T-cell (primary cell): ENCODE measurements around the gene LUZP1. TPM values are rescaled to one million over a fixed set of nuclear protein-coding genes. Genes with fewer than 3 reads are reported as not detected.
"Not testable (repeated sequence)": the region's sequence is repeated elsewhere in the genome, so short reads cannot be mapped to it uniquely, and the experiment has no call there.

ENCODE experiments used
- ATAC-seq, 4 experiments: fragments of 200-7000 bp in 3 of 4; fragments of 150-1000 bp in 1 of 4; cut with Tn5 transposase; replicated peaks in 1 of 4; 1 replicate in 3 of 4; 2 replicates in 1 of 4; pipeline ENCODE4 v1.10.0; 2021; ENCODE audit warnings: moderate library complexity in 3 of 4, mild to moderate bottlenecking in 2 of 4, moderate number of reproducible peaks in 1 of 4
- CTCF ChIA-PET, 2 donors: fragments of 300-600 bp; sonication (Branson Sonifier 250); formaldehyde crosslinking; loops; one replicate each; lab custom pipeline; 2022; ENCODE audit warnings: antibody characterized with exemption in 2 of 2; lab: Charles Lee
- POLR2A ChIA-PET, 2 donors: fragments of 300-600 bp; sonication (Branson Sonifier 250); formaldehyde crosslinking; loops; one replicate each; lab custom pipeline; 2022; ENCODE audit warnings: antibody characterized with exemption in 2 of 2; lab: Charles Lee
- DNase-seq, 35 experiments: peaks; one replicate each; pipeline versions ENCODE4 v3.0.0 to v3.0.0-alpha.2; 2013 to 2023
- H3K27ac ChIP-seq: one replicate; pipeline ENCODE4 v1.5.1; 2013; ENCODE audit warnings: low read length
- H3K27me3 ChIP-seq, 2 experiments: replicated peaks in 1 of 2; 1 replicate in 1 of 2; 2 replicates in 1 of 2; pipeline versions ENCODE4 v1.6.1 to v1.7.0; 2013; ENCODE audit warnings: low read length in 1 of 2, mixed read lengths in 1 of 2; ENCODE audit not compliant: control insufficient read depth in 2 of 2, insufficient read depth in 2 of 2; ENCODE audit errors: extremely low read depth in 1 of 2
- H3K36me3 ChIP-seq, 2 donors: 1 replicate in 1 of 2; 2 replicates in 1 of 2; pipeline versions ENCODE4 v1.6.1 to v1.7.0; 2013; ENCODE audit warnings: low read length in 1 of 2; ENCODE audit not compliant: control insufficient read depth in 2 of 2, insufficient read depth in 1 of 2; ENCODE audit errors: extremely low read depth in 1 of 2
- H3K4me1 ChIP-seq, 2 experiments: 1 replicate in 1 of 2; 2 replicates in 1 of 2; pipeline versions ENCODE4 v1.6.1 to v1.7.0; 2013; ENCODE audit warnings: low read length in 2 of 2, mixed read lengths in 1 of 2; ENCODE audit not compliant: insufficient read depth in 2 of 2, control insufficient read depth in 1 of 2; ENCODE audit errors: extremely low read depth in 1 of 2
- H3K4me3 ChIP-seq, 2 donors: 1 replicate in 1 of 2; 2 replicates in 1 of 2; pipeline versions ENCODE4 v1.5.1 to v1.7.0; 2013; ENCODE audit warnings: mild to moderate bottlenecking in 2 of 2, low read length in 1 of 2, moderate library complexity in 1 of 2; ENCODE audit not compliant: control insufficient read depth in 1 of 2; ENCODE audit errors: extremely low read depth in 1 of 2
- H3K9me3 ChIP-seq: 2 replicates; pipeline ENCODE4 v1.7.0; 2013
- H3K27ac Mint-ChIP-seq, 2 donors: one replicate each; pipeline ENCODE4 v1.8.0; 2020 to 2021; ENCODE audit warnings: mild to moderate bottlenecking in 2 of 2, mixed read lengths in 2 of 2
- H3K27me3 Mint-ChIP-seq, 2 donors: one replicate each; pipeline ENCODE4 v1.8.0; 2021 to 2022; ENCODE audit warnings: mixed read lengths in 2 of 2
- H3K36me3 Mint-ChIP-seq: one replicate; pipeline ENCODE4 v1.8.0; 2021; ENCODE audit warnings: mixed read lengths
- H3K4me1 Mint-ChIP-seq, 3 donors: one replicate each; pipeline ENCODE4 v1.8.0; 2020 to 2022; ENCODE audit warnings: mixed read lengths in 3 of 3, mild to moderate bottlenecking in 1 of 3
- H3K4me3 Mint-ChIP-seq, 3 donors: one replicate each; pipeline ENCODE4 v1.8.0; 2020 to 2022; ENCODE audit warnings: mild to moderate bottlenecking in 3 of 3, mixed read lengths in 3 of 3, moderate library complexity in 3 of 3
- H3K9me3 Mint-ChIP-seq, 3 donors: one replicate each; pipeline ENCODE4 v1.8.0; 2020 to 2022; ENCODE audit warnings: mixed read lengths in 3 of 3
- WGBS: methylation state at CpG from one replicate; pipeline ENCODE4 v1.1.5; 2013; ENCODE audit warnings: missing lambda C conversion rate; ENCODE audit not compliant: insufficient coverage; 5-methylcytosine and 5-hydroxymethylcytosine counted together
- total RNA-seq, 35 experiments: library from RNA in 6 of 35; stranded (reverse) in 6 of 35; fragments of 120-200 nt in 1 of 35; gene quantifications; one replicate each; pipeline versions ENCODE4 v1.2.1 to v1.2.4 and lab custom pipeline; 2013 to 2026

LUZP1 gene
- total RNA-seq, 5 donors from 2014 or later (not counting 1 experiment from before 2014, with no cell fraction given): 18.8 to 24.8 (median 19.7) TPM

GRCh38 chr1:23207733-23208132 is 39.1 kb upstream of the LUZP1 start:
- H3K9me3 Mint-ChIP-seq, H3K4me1 ChIP-seq, H3K27ac ChIP-seq, H3K36me3 ChIP-seq, ATAC-seq, H3K4me1 Mint-ChIP-seq, H3K36me3 Mint-ChIP-seq, H3K4me3 Mint-ChIP-seq, H3K27ac Mint-ChIP-seq, H3K4me3 ChIP-seq, DNase-seq, H3K9me3 ChIP-seq, CTCF ChIA-PET, POLR2A ChIA-PET: not testable (repeated sequence)
- peaks cover 21% of the 10 kb centered on the region in 2 donors for H3K27me3 Mint-ChIP-seq
- WGBS: no CpG with 5 or more reads among the region's 8 CpGs
- H3K27me3 ChIP-seq: peaks cover 3 to 20% of the 10 kb centered on the region in 2 experiments

- H3K27me3 Mint-ChIP-seq: peaks cover 6 to 9% of the 10 kb centered on the region in 2 donors
- H3K36me3 ChIP-seq: no peaks in the 10 kb centered on the region
- H3K4me3 Mint-ChIP-seq: no peak overlapping the region
- no peak overlapping the region for H3K27ac ChIP-seq
- H3K36me3 Mint-ChIP-seq: no peaks in the 10 kb centered on the region
- peaks cover 0 to 9% of the 10 kb centered on the region in 2 experiments for H3K27me3 ChIP-seq
- POLR2A ChIA-PET: no interaction called here
- WGBS: 33% methylated on average over 2 of the region's 3 CpGs
- H3K4me1 Mint-ChIP-seq: no peaks in the 10 kb centered on the region
- H3K9me3 Mint-ChIP-seq: no peaks in the 10 kb centered on the region
- no peaks in the 10 kb centered on the region for H3K9me3 ChIP-seq
- ATAC-seq (no peak), DNase-seq (no peak)
- no peaks in the 10 kb centered on the region for H3K4me1 ChIP-seq
- H3K27ac Mint-ChIP-seq: no peak overlapping the region
- H3K4me3 ChIP-seq: no peak overlapping the region
- CTCF ChIA-PET: no interaction called here
Measured at GRCh38 chr1:23202263-23202749, 33.6 kb upstream of the LUZP1 start.

DNA sequence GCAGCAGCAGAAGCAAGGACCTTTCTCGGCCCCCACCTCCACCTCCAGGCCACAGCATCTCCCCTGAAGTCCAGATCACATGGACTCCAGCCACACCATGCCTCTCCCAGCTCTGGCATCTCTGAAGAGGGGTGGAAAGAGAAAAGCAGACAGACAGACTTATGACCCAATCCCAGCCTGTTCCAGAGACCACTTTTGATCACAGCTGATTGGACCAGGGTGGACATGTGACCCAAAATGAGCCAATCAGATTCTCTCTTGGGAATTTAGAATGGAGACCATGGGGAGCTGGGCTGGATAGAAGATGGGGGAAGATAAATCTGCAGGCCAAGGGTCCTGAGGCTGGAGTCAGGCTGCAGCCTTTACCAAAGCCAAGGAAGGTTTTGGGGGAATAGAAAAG is 32.2 kb upstream of the LUZP1 start:
- DNase-seq (no peak), ATAC-seq (no peak)
- ChIA-PET CTCF (interaction anchor here in 1 of 2 donors (0.6 kb wide), 1 partner anchor 11 kb away, joined by 4 read pairs; no protein-coding TSS in a partner anchor), POLR2A (no interaction called here)
- no peak overlapping the region for H3K4me3 Mint-ChIP-seq
- Histone ChIP-seq H3K9me3 (no peaks in the 10 kb centered on the region), H3K36me3 (no peaks in the 10 kb centered on the region), H3K27me3 (no peaks in the 10 kb centered on the region), H3K27ac (no peak overlapping the region), H3K4me3 (no peak overlapping the region), H3K4me1 (no peaks in the 10 kb centered on the region)
- peaks cover 3 to 6% of the 10 kb centered on the region in 2 donors for H3K27me3 Mint-ChIP-seq
- no peaks in the 10 kb centered on the region for H3K36me3 Mint-ChIP-seq
- H3K9me3 Mint-ChIP-seq: no peaks in the 10 kb centered on the region
- WGBS: no CpG with 5 or more reads among the region's 1 CpG
- H3K4me1 Mint-ChIP-seq: no peaks in the 10 kb centered on the region
- no peak overlapping the region for H3K27ac Mint-ChIP-seq

DNA sequence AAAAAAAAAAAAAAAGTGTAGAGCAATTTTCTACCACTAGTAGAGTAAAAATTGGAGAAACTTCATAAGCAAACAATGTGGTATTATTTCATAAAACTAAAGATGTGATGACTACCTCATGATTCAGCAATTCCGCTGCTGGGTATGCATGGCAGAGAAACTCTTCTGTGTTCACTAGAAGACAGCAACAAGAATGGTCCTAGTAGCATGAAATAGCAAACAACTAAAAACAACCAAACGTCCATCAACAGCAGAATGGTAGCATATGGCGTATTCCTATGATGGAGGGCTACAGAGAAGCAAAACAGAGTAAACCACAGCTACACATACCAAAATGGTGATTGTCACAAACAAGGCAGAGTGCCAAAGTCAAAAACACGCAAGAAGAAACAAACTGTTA is 29.7 kb upstream of the LUZP1 start:
- H3K27me3 ChIP-seq: peaks cover 0 to 5% of the 10 kb centered on the region in 2 experiments
- no peaks in the 10 kb centered on the region for H3K36me3 ChIP-seq
- WGBS: no CpG with 5 or more reads among the region's 4 CpGs
- DNase-seq (no peak), ATAC-seq (no peak)
- no peaks in the 10 kb centered on the region for H3K9me3 ChIP-seq
- Mint-ChIP-seq H3K27me3 (peaks cover 5 to 6% of the 10 kb centered on the region in 2 donors), H3K4me3 (no peak overlapping the region), H3K4me1 (no peaks in the 10 kb centered on the region), H3K9me3 (no peaks in the 10 kb centered on the region), H3K36me3 (no peaks in the 10 kb centered on the region), H3K27ac (no peak overlapping the region)
- H3K4me1 ChIP-seq: no peaks in the 10 kb centered on the region
- POLR2A ChIA-PET: no interaction called here
- no peak overlapping the region for H3K27ac ChIP-seq
- no peak overlapping the region for H3K4me3 ChIP-seq
- CTCF ChIA-PET: no interaction called here

DNA sequence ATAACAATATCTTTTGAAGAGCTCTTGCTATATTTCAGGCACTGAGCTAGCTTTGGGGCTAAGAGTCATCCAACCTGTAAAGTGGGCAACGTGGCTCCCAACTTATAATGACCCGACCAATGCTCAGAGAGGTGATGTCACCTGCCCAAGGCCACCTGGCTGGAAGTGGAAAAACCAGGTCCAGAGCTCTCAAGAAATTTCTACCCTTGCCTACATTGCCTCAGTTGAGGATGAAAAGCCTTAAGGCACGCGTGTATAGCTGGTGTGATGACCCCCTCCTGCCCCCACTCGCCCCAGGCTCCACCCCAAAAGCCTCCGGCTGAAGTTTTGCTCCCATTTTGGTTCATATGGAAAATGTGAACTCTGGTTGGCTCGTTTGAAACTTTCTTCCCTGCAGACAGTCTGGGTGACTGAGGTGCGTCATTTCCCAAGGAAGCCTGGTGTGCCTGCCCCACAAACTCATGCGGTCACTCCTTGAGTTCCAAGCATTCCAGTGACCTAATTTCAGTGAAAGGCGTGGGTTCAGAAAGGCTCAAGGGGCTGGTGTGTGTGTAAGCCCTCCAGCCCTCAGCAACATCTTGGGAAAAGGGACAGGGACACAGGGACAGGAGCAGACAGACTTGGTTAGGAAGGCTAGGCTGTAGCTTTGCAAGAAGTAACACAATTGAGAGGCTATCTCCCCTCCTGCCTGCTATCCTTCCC is 28.1 kb upstream of the LUZP1 start:
- CTCF ChIA-PET: interaction anchor here (0.7 to 1.6 kb wide), 2 partner anchors 12 to 49 kb away, joined by 5 to 7 read pairs; no protein-coding TSS in a partner anchor
- H3K27me3 Mint-ChIP-seq: peaks cover 12 to 14% of the 10 kb centered on the region in 2 donors

GRCh38 chr1:23194119-23194984 is 25.7 kb upstream of the LUZP1 start:
- no peaks in the 10 kb centered on the region for H3K4me1 ChIP-seq
- H3K4me3 ChIP-seq: no peak overlapping the region
- no peaks in the 10 kb centered on the region for H3K36me3 Mint-ChIP-seq
- no peak overlapping the region for H3K4me3 Mint-ChIP-seq
- 73% methylated on average over 7 of the region's 11 CpGs for WGBS
- H3K9me3 ChIP-seq: no peaks in the 10 kb centered on the region
- no peak overlapping the region for H3K27ac Mint-ChIP-seq
- H3K9me3 Mint-ChIP-seq: no peaks in the 10 kb centered on the region
- no peak overlapping the region for H3K27ac ChIP-seq
- peaks cover 12 to 14% of the 10 kb centered on the region in 2 donors for H3K27me3 Mint-ChIP-seq
- H3K27me3 ChIP-seq: peaks cover 0 to 8% of the 10 kb centered on the region in 2 experiments
- ATAC-seq (no peak), DNase-seq (no peak)
- POLR2A ChIA-PET: no interaction called here
- no peaks in the 10 kb centered on the region for H3K36me3 ChIP-seq
- CTCF ChIA-PET: interaction anchor here (0.7 to 1.2 kb wide), 2 partner anchors 12 to 96 kb away, joined by 3 read pairs; no protein-coding TSS in a partner anchor
- no peaks in the 10 kb centered on the region for H3K4me1 Mint-ChIP-seq

More for the DNA sequence above, 28.1 kb upstream of the LUZP1 start:
- Histone ChIP-seq H3K27me3 (peaks cover 0 to 8% of the 10 kb centered on the region in 2 experiments), H3K36me3 (no peaks in the 10 kb centered on the region), H3K4me3 (no peak overlapping the region), H3K9me3 (no peaks in the 10 kb centered on the region), H3K4me1 (no peaks in the 10 kb centered on the region), H3K27ac (no peak overlapping the region)
- Mint-ChIP-seq H3K9me3 (no peaks in the 10 kb centered on the region), H3K36me3 (no peaks in the 10 kb centered on the region), H3K4me1 (no peaks in the 10 kb centered on the region), H3K27ac (no peak overlapping the region), H3K4me3 (no peak overlapping the region)
- no peak for DNase-seq
- ATAC-seq: no peak
- WGBS: 76% methylated on average over 6 of the region's 10 CpGs
- POLR2A ChIA-PET: no interaction called here
